Measurements from ENCODE around the gene BTBD9. TPM values are rescaled to one million over a fixed set of nuclear protein-coding genes. Genes with fewer than 3 reads are reported as not detected.
A peak's percentile ranks its signal among the peaks of the same experiment; 100 is the strongest.

BTBD9 gene
- total and polyA plus RNA-seq, 2 of the 13 experiments (the other 11 are each of a cell fraction or from before 2014, with no cell fraction given), result 1.2 to 3.0 TPM

GRCh38 chr6:38639498-38640215, at the start of gene BTBD9 (continued):
- TF ChIP-seq ZNF280D (CRISPR knock-in tag; IDR thresholded peaks at IDR 0.05) (no peak), CEBPB (IDR thresholded peaks at IDR 0.05; ENCODE audit: borderline replicate concordance, low read depth, low read length) (no peak), BORCS8-MEF2B (CRISPR knock-in tag; IDR thresholded peaks at IDR 0.05) (peak; percentile 93; the same call in 1 of the 2 replicates), KLF11 (CRISPR knock-in tag; IDR thresholded peaks at IDR 0.05) (no peak), HBP1 (CRISPR knock-in tag; IDR thresholded peaks at IDR 0.05; ENCODE audit: low read depth) (peak; percentile 51; the same call in 1 of the 2 replicates), CENPBD1 (CRISPR knock-in tag; IDR thresholded peaks at IDR 0.05; ENCODE audit: borderline replicate concordance, low read depth) (no peak), GPN1 (CRISPR knock-in tag; IDR thresholded peaks at IDR 0.05; ENCODE audit: borderline replicate concordance) (no peak), ARNT2 (CRISPR knock-in tag; IDR thresholded peaks at IDR 0.05; ENCODE audit: low read depth) (peak; percentile 64; the same call in 1 of the 2 replicates), RXRB (CRISPR knock-in tag; IDR thresholded peaks at IDR 0.05; ENCODE audit: borderline replicate concordance) (no peak), TSC22D2 (CRISPR knock-in tag; IDR thresholded peaks at IDR 0.05; ENCODE audit: borderline replicate concordance) (0 out of 2 replicates have a peak, but pooled peaks have one; percentile 54), ZMYM4 (CRISPR knock-in tag; IDR thresholded peaks at IDR 0.05) (peak; percentile 76), ZNF691 (CRISPR knock-in tag; IDR thresholded peaks at IDR 0.05; ENCODE audit: borderline replicate concordance, low read depth) (0 out of 2 replicates have a peak, but pooled peaks have one; percentile 15), KAT7 (CRISPR knock-in tag; IDR thresholded peaks at IDR 0.05; ENCODE audit: borderline replicate concordance) (peak; percentile 69; the same call in 1 of the 2 replicates), ZNF451 (CRISPR knock-in tag; IDR thresholded peaks at IDR 0.05) (0 out of 2 replicates have a peak, but pooled peaks have one; percentile 47), ZBTB2 (CRISPR knock-in tag; IDR thresholded peaks at IDR 0.05; ENCODE audit: low read depth) (no peak), ZNF143 (CRISPR knock-in tag; IDR thresholded peaks at IDR 0.05) (peak; percentile 23; the same call in 1 of the 2 replicates), ZBTB34 (CRISPR knock-in tag; IDR thresholded peaks at IDR 0.05) (0 out of 2 replicates have a peak, but pooled peaks have one; percentile 55), TAF15 (IDR thresholded peaks at IDR 0.05; ENCODE audit: low read depth, low read length, poor library complexity, severe bottlenecking) (no peak), ZSCAN31 (CRISPR knock-in tag; IDR thresholded peaks at IDR 0.05; ENCODE audit: low read depth) (peak; percentile 56; the same call in 1 of the 2 replicates)
